ENCODE results near the gene NOLC1. TPM values are rescaled to one million over a fixed set of nuclear protein-coding genes. Genes with fewer than 3 reads are reported as not detected.

The NOLC1 gene
- total and polyA plus RNA-seq, 10 of the 15 experiments (the other 5 are each of a cell fraction or from before 2014, with no cell fraction given) = 91.7 to 244 (median 128) TPM

DNA sequence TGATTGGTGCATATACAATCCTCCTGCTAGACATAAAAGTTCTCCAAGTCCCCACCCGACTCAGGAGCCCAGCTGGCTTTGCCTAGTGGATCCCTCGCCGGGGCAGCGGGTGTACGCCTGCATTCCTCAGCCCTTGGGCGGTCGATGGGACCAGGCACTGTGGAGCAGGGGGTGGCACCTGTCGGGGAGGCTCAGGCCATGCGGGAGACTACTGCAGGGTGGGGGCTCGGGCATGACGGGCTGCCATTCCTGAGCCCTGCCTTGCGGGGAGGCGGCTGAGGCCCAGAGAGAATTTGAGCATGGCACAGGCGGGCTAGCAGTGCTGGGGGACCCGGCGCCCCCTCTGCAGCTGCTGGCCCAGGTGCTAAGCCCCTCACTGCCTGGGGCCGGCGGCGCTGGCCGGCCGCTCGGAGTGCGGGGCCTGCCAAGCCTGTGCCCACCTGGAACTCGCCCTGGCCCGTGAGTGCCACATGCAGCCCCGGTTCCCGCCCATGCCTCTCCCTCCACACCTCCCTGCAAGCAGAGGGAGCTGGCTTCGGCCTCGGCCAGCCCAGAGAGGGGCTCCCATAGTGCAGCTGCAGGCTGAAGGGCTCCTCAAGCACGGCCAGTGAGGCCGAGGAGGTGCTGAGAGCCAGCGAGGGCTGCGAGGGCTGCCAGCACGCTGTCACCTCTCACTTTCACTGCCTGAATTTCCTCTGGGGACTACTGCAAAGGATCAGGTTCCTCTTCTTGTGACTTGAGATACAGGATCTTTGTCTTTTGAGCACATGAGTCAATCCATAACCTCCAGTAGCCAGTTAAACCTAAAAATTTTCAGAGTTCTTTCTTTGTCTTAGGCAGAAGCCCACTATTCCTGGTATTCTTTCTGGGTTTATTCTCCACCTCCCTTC is 48.8 kb downstream of the NOLC1 start (continued):
- TF ChIP-seq MYC (IDR thresholded peaks at IDR 0.05; ENCODE audit: insufficient read depth, insufficient read length, insufficient replicate concordance, low read length, severe bottlenecking) = no peak
- no peak for TF ChIP-seq GABPA (IDR thresholded peaks at IDR 0.05; ENCODE audit: low read depth)
- peak; percentile 10 to 17; a peak in 1 of 4 replicates for TF ChIP-seq IKZF2 (IDR thresholded peaks at IDR 0.05)
- TF ChIP-seq WRNIP1 (IDR thresholded peaks at IDR 0.05; ENCODE audit: borderline replicate concordance, low read depth, low read length) = no peak
- TF ChIP-seq, protein P1, sequence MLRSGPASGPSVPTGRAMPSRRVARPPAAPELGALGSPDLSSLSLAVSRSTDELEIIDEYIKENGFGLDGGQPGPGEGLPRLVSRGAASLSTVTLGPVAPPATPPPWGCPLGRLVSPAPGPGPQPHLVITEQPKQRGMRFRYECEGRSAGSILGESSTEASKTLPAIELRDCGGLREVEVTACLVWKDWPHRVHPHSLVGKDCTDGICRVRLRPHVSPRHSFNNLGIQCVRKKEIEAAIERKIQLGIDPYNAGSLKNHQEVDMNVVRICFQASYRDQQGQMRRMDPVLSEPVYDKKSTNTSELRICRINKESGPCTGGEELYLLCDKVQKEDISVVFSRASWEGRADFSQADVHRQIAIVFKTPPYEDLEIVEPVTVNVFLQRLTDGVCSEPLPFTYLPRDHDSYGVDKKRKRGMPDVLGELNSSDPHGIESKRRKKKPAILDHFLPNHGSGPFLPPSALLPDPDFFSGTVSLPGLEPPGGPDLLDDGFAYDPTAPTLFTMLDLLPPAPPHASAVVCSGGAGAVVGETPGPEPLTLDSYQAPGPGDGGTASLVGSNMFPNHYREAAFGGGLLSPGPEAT (IDR thresholded peaks at IDR 0.05; ENCODE audit: low read depth) = no peak
- TF ChIP-seq, protein P2, sequence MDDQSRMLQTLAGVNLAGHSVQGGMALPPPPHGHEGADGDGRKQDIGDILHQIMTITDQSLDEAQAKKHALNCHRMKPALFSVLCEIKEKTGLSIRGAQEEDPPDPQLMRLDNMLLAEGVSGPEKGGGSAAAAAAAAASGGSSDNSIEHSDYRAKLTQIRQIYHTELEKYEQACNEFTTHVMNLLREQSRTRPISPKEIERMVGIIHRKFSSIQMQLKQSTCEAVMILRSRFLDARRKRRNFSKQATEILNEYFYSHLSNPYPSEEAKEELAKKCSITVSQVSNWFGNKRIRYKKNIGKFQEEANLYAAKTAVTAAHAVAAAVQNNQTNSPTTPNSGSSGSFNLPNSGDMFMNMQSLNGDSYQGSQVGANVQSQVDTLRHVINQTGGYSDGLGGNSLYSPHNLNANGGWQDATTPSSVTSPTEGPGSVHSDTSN (IDR thresholded peaks at IDR 0.05; ENCODE audit: insufficient replicate concordance, low read depth, low read length) = no peak
- TF ChIP-seq, protein P3, sequence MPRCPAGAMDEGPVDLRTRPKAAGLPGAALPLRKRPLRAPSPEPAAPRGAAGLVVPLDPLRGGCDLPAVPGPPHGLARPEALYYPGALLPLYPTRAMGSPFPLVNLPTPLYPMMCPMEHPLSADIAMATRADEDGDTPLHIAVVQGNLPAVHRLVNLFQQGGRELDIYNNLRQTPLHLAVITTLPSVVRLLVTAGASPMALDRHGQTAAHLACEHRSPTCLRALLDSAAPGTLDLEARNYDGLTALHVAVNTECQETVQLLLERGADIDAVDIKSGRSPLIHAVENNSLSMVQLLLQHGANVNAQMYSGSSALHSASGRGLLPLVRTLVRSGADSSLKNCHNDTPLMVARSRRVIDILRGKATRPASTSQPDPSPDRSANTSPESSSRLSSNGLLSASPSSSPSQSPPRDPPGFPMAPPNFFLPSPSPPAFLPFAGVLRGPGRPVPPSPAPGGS (IDR thresholded peaks at IDR 0.05; ENCODE audit: borderline replicate concordance, insufficient read depth, low read depth, low read length, poor library complexity, severe bottlenecking) = no peak
- no peak for TF ChIP-seq FOXK2 (IDR thresholded peaks at IDR 0.05)
